NB4 (cell line): ENCODE measurements around the gene PRKAB2.

Experiments used
- DNase-seq: peaks from one replicate; pipeline ENCODE4 v3.0.0; 2010; ENCODE audit warnings: low read depth
- H3K4me3 ChIP-seq: one replicate; pipeline ENCODE4 v1.5.1; 2011; ENCODE audit warnings: mild to moderate bottlenecking, low read depth, low read length, moderate library complexity
- CTCF ChIP-seq: IDR thresholded peaks from one replicate; pipeline ENCODE4 v1.5.1; 2012; ENCODE audit warnings: low read depth, low read length
- MYC ChIP-seq: IDR thresholded peaks from 2 replicates; pipeline ENCODE4 v1.6.1; 2011; ENCODE audit warnings: low read depth, low read length
- POLR2A ChIP-seq: IDR thresholded peaks from 2 replicates; pipeline ENCODE4 v1.6.1; 2011; ENCODE audit warnings: mild to moderate bottlenecking; ENCODE audit not compliant: insufficient read length; ENCODE audit errors: extremely low read depth
- TF ChIP-seq, protein P1 (sequence below): IDR thresholded peaks from 2 replicates; pipeline ENCODE4 v1.6.1; 2011; ENCODE audit warnings: low read depth, low read length

The PRKAB2 gene

GRCh38 chr1:147209825-147210821 is 37.9 kb upstream of the PRKAB2 start:
- H3K4me3 ChIP-seq: no peak overlapping the region
- no peak for TF ChIP-seq POLR2A
- no peak for TF ChIP-seq MYC
- TF ChIP-seq, protein P1, sequence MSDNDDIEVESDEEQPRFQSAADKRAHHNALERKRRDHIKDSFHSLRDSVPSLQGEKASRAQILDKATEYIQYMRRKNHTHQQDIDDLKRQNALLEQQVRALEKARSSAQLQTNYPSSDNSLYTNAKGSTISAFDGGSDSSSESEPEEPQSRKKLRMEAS: no peak
- TF ChIP-seq CTCF: no peak

DNA sequence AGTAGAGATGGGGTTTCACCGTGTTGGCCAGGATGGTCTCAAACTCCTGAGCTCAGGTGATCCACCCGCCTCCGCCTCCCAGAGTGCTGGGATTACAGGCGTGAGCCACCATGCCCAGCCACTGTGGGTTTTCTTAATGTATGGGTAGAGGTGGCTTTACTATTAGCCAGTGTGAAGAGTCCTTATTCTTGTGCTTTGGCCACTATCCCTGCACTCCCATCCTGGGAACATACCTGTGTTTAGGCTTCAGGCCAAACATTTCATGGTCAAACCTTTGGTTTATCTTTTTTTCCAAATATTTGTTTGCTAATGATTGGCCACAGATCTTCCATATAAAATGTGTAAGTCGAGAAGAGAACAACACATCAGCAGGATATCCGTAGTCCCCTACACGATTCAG is 36.3 kb upstream of the PRKAB2 start:
- TF ChIP-seq, protein P1: no peak
- no peak for TF ChIP-seq POLR2A
- no peak for TF ChIP-seq MYC
- no peak for TF ChIP-seq CTCF
- DNase-seq: no peak
- H3K4me3 ChIP-seq: no peak overlapping the region

More at GRCh38 chr1:147209825-147210821, 37.9 kb upstream of the PRKAB2 start:
- no peak for DNase-seq

DNA sequence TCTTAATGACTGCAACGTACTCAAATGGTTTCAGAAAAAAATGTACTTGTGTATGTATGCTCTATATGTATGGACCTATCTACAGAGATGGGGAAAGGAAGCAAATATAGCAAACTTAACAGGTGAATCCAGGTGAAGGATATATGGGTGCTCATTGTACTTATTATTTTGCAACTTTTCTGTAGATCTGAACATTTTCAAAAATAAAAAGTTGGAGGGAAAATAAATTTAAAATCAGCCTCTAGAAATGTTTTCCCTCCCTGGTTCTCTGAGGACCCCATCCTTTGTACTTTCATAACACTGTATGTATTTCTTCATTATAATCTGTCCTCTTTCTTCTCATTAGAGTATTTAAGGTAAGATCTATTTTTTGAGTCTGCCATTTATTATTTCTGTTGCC is 34.9 kb upstream of the PRKAB2 start:
- TF ChIP-seq POLR2A (no peak), MYC (no peak), CTCF (no peak)
- TF ChIP-seq, protein P1: no peak
- no peak for DNase-seq
- no peak overlapping the region for H3K4me3 ChIP-seq

DNA sequence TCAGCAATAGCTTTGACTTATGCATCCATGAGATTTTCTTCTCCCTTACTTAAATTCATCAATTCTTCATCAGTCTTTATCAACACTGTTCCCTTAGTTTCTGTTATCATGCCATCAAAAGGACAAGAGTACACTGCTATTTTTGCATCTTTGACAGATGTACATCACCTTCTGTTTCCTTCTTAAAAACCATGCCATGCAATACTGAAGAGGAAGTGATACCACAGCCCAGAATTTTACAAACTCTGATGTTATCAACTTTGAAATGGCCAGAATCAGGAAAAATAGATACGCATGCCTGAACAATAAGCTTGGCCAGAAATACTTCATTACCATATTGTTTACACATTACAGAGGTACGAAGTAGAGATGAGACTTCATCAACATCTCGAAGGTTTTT is 31.8 kb upstream of the PRKAB2 start:
- no peak overlapping the region for H3K4me3 ChIP-seq
- DNase-seq: peak; percentile 14
- TF ChIP-seq MYC (no peak), CTCF (no peak), POLR2A (no peak)
- TF ChIP-seq, protein P1: no peak

DNA sequence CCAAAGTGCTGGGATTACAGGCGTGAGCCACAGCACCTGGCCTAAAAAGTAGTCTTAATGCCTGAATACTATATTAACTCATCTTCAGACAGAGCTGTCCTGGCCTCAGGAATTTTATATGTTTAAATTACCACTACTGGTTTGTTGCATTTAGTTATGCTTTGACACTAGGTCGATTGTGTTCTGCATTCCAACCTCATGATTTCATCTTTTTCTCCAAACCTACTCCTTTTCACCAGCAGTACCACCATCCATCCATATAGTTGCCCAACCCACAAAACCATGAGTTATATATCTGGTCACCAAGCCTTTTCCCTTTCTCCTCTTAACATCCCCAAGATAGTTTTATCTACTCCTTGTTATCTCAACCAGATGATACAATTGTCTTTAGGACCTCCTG is 30.3 kb upstream of the PRKAB2 start:
- DNase-seq: no peak
- H3K4me3 ChIP-seq: no peak overlapping the region
- TF ChIP-seq POLR2A (no peak), MYC (no peak)
- TF ChIP-seq, protein P1: no peak

- no peak overlapping the region for H3K4me3 ChIP-seq
- no peak for DNase-seq
- no peak for TF ChIP-seq MYC
- TF ChIP-seq, protein P1: no peak
- no peak for TF ChIP-seq POLR2A
- no peak for TF ChIP-seq CTCF
Observed at GRCh38 chr1:147201786-147202185, 29.5 kb upstream of the PRKAB2 start.
